Central memory CD8-positive, alpha-beta T cell (primary cell): Measurements from ENCODE around the gene ASB8.
"Not testable (repeated sequence)": the region's sequence is repeated elsewhere in the genome, so short reads cannot be mapped to it uniquely, and the experiment has no call there.

ENCODE experiments used
- ATAC-seq: fragments of 150-1000 bp; cut with Tn5 transposase; replicated peaks from 2 replicates; pipeline ENCODE4 v1.10.0; 2022; ENCODE audit warnings: mild to moderate bottlenecking, moderate FRiP score, moderate number of reproducible peaks; ENCODE audit not compliant: poor library complexity, severe bottlenecking; ENCODE audit errors: extremely low read depth
- DNase-seq, 2 donors: peaks; one replicate each; pipeline ENCODE4 v3.0.0; 2021; ENCODE audit warnings: low spot score in 2 of 2
- H3K27ac Mint-ChIP-seq: one replicate; pipeline ENCODE4 v1.8.0; 2022; ENCODE audit warnings: low read depth, mild to moderate bottlenecking, moderate library complexity, mixed read lengths
- H3K27me3 Mint-ChIP-seq: one replicate; pipeline ENCODE4 v1.8.0; 2022; ENCODE audit warnings: mixed read lengths
- H3K36me3 Mint-ChIP-seq: one replicate; pipeline ENCODE4 v1.8.0; 2022; ENCODE audit warnings: mild to moderate bottlenecking, moderate library complexity, mixed read lengths; ENCODE audit not compliant: insufficient read depth
- H3K4me1 Mint-ChIP-seq: one replicate; pipeline ENCODE4 v1.8.0; 2022; ENCODE audit warnings: mixed read lengths
- H3K4me3 Mint-ChIP-seq: one replicate; pipeline ENCODE4 v1.8.0; 2022; ENCODE audit warnings: mild to moderate bottlenecking, moderate library complexity, mixed read lengths
- H3K9me3 Mint-ChIP-seq: one replicate; pipeline ENCODE4 v1.8.0; 2022; ENCODE audit warnings: mixed read lengths

The ASB8 gene

DNA sequence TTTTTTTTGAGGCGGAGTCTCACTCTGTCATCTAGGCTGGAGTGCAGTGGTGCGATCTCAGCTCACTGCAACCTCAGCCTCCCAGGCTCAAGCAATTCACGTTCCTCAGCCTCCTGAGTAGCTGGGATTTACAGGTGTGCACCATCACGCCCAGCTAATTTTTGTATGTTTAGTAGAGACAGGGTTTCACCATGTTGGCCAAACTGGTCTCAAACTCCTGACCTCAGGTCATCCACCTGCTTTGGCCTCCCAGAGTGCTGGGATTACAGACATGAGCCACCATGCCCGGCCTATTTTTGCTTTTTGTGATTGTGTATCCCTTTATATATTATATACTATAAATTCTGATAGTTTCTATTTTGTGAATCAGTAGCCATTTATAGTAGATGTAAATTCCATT is 1.5 kb downstream of the ASB8 start:
- peaks cover 33% of the 10 kb centered on the region for H3K36me3 Mint-ChIP-seq
- H3K4me1 Mint-ChIP-seq = peaks cover 32% of the 10 kb centered on the region
- peak overlapping the region; percentile 95 for H3K4me3 Mint-ChIP-seq
- DNase-seq, H3K9me3 Mint-ChIP-seq, ATAC-seq, H3K27me3 Mint-ChIP-seq: not testable (repeated sequence)
- peak overlapping the region; percentile 97 for H3K27ac Mint-ChIP-seq

DNA sequence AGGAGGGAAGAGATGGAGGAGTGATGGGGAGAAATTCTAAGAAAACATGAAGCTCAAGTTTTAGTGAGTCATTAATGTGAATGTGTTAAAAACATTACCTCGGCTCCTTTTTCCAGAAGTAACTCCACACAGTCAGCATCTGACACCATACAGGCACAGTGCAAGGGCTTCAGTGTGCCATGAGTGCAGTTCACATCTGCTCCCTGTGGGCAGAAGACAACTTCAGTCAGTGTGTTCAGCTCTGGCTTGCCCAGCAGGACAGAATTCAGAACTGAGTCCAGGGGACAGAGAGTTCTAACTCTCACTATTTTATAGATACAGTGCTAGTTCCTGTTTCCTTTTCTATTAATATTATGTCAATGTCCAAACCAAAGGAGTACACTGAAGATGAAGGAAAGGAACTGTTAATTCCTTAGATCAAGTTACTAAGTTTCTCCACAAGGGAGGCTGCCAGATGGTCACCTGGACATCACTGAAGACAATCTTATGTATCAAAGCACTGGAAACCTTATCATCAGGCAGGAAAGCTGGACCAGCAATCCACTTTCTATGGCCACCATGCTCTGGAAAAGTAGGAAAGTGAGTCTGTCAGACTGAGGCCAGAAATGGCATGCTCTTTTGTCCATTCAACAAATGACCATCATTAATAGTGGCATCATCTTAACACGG is 6.1 kb downstream of the ASB8 start:
- Mint-ChIP-seq H3K4me1 (peaks cover 15% of the 10 kb centered on the region), H3K36me3 (peaks cover 56% of the 10 kb centered on the region), H3K4me3 (no peak overlapping the region), H3K27me3 (no peaks in the 10 kb centered on the region), H3K9me3 (no peaks in the 10 kb centered on the region), H3K27ac (no peak overlapping the region)
- DNase-seq = no peak
- no peak for ATAC-seq

DNA sequence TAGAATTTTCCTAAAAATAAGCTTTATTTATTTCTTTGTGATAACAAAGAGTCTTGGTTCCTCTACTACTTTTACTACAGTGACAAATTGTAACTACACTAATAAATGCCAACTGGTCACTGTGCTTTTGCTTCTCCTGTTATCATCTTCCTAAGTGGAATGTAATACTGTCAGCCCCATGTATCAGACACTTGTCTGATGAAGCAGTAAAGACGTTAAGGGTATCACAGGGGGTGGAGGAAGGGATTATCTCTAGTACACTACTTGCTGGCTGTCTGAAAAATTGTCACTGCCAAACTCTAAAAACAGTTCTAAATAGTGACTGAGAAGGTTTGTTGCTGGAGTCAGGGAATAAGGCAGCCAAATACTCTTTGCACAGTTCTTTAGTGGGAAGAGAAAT is 11.3 kb downstream of the ASB8 start:
- peak overlapping the region; percentile 9 for H3K27ac Mint-ChIP-seq
- no peaks in the 10 kb centered on the region for H3K4me1 Mint-ChIP-seq

DNA sequence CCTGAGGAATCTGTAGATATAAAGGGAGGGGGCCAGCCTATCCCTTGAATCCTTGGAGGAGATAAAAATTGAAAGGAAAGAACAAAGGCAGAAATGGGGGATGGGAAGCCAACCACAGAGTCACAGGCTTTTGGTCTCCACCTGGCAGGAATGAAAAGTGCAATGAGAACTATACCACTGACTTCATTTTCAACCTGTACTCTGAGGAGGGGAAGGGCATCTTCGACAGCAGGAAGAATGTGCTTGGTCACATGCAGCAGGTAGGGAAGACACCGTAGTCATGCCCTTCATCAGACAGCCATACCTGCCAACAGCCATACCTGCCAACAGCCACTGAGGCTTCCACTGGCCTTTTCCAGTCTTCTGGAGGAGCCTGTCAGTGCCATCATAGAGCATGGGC is 13.4 kb downstream of the ASB8 start:
- Mint-ChIP-seq H3K27ac (no peak overlapping the region), H3K9me3 (no peaks in the 10 kb centered on the region), H3K36me3 (peaks cover 28% of the 10 kb centered on the region), H3K4me1 (no peaks in the 10 kb centered on the region), H3K27me3 (no peaks in the 10 kb centered on the region), H3K4me3 (no peak overlapping the region)
- no peak for DNase-seq
- no peak for ATAC-seq

More for the DNA sequence above, 11.3 kb downstream of the ASB8 start:
- Mint-ChIP-seq H3K36me3 (peaks cover 46% of the 10 kb centered on the region), H3K9me3 (no peaks in the 10 kb centered on the region), H3K4me3 (no peak overlapping the region), H3K27me3 (no peaks in the 10 kb centered on the region)
- DNase-seq = no peak
- no peak for ATAC-seq

DNA sequence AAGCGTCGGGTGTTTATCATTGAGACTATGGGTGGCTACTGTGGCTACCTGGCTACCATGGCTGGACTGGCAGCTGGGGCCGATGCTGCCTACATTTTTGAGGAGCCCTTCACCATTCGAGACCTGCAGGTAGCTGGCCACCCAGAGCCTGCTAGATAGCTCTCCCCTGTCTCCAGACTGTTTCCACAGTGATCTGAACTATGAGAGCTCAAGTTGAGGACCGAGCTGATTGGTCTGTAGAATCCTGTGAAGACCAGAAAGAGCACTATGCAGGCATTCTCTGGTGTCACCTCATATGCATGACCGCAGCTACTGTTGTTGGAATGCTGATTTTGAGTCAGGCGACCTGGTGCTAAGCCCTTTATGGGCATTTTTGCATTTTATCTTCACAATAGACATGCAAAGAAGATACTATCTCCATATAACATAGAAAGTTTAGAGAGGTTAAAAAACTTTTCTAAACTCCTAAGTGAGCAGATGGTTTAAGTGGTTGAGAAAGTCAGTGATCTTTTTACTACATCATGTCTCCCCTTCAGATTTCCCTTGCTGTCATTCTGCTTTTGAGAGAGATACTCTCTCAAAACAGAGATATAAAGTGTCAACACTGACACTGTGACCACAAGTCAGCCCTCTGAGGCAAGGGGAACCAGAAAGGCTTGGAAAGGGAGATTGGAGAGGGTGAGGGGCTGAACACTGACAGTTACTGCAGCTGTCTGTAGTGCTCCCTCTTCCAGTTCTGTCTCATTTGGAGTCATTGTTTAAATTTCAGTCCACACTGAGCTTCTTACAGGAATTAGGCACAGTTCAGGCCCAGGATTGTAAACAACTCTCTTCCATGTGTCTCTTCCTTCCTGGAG is 14.3 kb downstream of the ASB8 start:
- no peaks in the 10 kb centered on the region for H3K27me3 Mint-ChIP-seq
- peaks cover 22% of the 10 kb centered on the region for H3K36me3 Mint-ChIP-seq
- H3K27ac Mint-ChIP-seq = no peak overlapping the region
- H3K4me1 Mint-ChIP-seq = no peaks in the 10 kb centered on the region
- no peak for DNase-seq
- no peak overlapping the region for H3K4me3 Mint-ChIP-seq
- ATAC-seq = no peak
- H3K9me3 Mint-ChIP-seq = no peaks in the 10 kb centered on the region

DNA sequence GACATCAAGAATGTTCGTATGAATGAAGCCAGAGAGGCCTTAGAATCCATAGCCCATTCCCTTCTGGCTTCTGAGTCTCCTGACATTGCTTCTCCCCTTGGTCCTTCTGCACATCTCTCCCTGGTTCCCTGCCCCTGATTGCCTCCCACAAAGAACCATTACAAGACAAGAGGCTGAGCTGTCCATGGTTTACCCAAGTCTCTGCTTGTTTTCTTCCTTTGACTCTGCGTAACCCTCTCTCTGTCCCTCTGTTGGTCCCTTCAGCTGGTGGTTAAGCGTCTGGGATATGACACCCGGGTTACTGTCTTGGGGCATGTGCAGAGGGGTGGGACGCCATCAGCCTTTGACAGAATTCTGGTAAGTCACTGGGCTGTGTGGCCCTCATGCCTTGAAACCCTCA is 22.3 kb downstream of the ASB8 start:
- no peak for ATAC-seq
- no peaks in the 10 kb centered on the region for H3K4me1 Mint-ChIP-seq
- H3K36me3 Mint-ChIP-seq = peaks cover 5% of the 10 kb centered on the region
- no peak overlapping the region for H3K4me3 Mint-ChIP-seq
- no peak for DNase-seq
- no peaks in the 10 kb centered on the region for H3K27me3 Mint-ChIP-seq
- H3K9me3 Mint-ChIP-seq = no peaks in the 10 kb centered on the region
- H3K27ac Mint-ChIP-seq = no peak overlapping the region

DNA sequence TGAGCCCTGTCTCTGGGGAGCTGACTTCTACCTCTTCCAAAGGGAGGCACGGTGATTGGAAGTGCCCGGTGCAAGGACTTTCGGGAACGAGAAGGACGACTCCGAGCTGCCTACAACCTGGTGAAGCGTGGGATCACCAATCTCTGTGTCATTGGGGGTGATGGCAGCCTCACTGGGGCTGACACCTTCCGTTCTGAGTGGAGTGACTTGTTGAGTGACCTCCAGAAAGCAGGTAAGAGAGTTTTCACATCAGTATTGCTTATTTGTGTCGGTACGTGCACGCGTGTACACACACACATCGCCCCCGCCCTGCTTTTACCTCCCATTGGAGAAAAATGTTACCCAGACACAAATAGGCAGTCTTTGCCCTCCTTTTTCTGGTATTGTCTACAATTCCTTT is 24.5 kb downstream of the ASB8 start:
- no peaks in the 10 kb centered on the region for H3K9me3 Mint-ChIP-seq
- H3K36me3 Mint-ChIP-seq = peaks cover 5% of the 10 kb centered on the region
- DNase-seq = no peak
- H3K4me3 Mint-ChIP-seq = no peak overlapping the region
- no peaks in the 10 kb centered on the region for H3K27me3 Mint-ChIP-seq
- H3K4me1 Mint-ChIP-seq = no peaks in the 10 kb centered on the region
- no peak overlapping the region for H3K27ac Mint-ChIP-seq
- ATAC-seq = no peak

DNA sequence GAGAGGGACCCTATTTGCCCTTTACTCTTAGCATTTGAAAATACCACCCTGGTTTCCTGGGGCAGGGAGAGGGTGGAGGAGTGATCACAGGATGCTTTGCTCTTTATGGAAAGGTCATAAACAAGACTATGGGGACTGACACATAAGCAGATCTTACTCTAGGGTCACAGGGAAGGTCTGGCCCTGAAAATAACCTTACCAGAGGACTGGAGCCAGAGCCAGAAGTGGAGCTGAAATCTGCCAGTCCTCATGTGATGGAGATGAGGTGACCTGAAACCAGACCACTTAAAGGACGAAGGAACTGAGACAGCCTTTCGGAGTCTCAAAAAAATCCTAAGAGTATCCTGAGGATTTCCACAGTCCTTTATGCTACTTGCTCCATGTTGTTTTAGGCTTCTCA is 25.8 kb downstream of the ASB8 start:
- H3K9me3 Mint-ChIP-seq = no peaks in the 10 kb centered on the region
- no peaks in the 10 kb centered on the region for H3K4me1 Mint-ChIP-seq
- ATAC-seq (no peak), DNase-seq (no peak)
- no peaks in the 10 kb centered on the region for H3K27me3 Mint-ChIP-seq
- H3K27ac Mint-ChIP-seq = no peak overlapping the region
- no peak overlapping the region for H3K4me3 Mint-ChIP-seq
- H3K36me3 Mint-ChIP-seq = peaks cover 7% of the 10 kb centered on the region

DNA sequence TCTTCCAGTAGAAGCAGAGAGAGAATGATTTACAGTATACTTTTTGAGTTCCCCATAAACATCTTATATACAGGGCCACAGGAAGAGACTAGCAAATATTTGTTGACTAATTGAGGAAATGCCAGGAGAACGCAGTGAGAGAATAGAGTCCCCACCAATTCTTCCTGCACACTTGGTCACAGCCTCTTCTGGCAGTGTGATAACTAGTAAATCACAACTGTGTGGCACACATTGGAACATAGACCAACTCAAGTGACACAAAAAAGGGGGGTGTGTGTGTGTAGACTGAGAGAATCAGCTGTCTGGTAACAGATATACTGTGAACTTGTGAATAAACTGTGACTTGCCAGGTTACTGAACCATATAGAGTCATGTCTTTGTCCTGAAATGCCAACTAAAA is 27.9 kb downstream of the ASB8 start:
- ATAC-seq = no peak
- peaks cover 4% of the 10 kb centered on the region for H3K36me3 Mint-ChIP-seq
- H3K27me3 Mint-ChIP-seq = no peaks in the 10 kb centered on the region
- H3K9me3 Mint-ChIP-seq = no peaks in the 10 kb centered on the region
- DNase-seq = no peak
- H3K27ac Mint-ChIP-seq = no peak overlapping the region
- H3K4me1 Mint-ChIP-seq = no peaks in the 10 kb centered on the region
- no peak overlapping the region for H3K4me3 Mint-ChIP-seq

DNA sequence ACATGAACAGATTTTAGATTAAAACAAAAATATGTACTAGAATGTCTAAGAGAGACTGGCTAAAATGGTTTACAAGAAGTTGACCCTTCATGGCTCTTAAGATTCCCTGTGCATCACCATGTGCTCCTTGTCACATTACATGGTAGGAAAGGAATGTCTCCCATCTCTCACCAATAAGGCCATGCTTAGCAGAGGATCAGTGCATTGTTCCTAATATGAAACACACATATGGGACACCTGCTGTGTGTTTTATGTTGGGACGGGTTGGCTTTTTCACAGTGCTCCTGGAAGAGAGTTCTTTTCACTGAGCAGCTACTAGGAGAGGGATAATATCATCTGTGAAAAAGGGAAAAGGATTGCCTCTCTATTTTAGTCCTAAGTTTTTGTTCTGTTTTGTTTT is 28.5 kb downstream of the ASB8 start:
- H3K36me3 Mint-ChIP-seq = peaks cover 3% of the 10 kb centered on the region
- DNase-seq (no peak), ATAC-seq (no peak)
- no peaks in the 10 kb centered on the region for H3K27me3 Mint-ChIP-seq
- no peak overlapping the region for H3K4me3 Mint-ChIP-seq
- H3K27ac Mint-ChIP-seq = no peak overlapping the region
- no peaks in the 10 kb centered on the region for H3K4me1 Mint-ChIP-seq
- H3K9me3 Mint-ChIP-seq = no peaks in the 10 kb centered on the region

DNA sequence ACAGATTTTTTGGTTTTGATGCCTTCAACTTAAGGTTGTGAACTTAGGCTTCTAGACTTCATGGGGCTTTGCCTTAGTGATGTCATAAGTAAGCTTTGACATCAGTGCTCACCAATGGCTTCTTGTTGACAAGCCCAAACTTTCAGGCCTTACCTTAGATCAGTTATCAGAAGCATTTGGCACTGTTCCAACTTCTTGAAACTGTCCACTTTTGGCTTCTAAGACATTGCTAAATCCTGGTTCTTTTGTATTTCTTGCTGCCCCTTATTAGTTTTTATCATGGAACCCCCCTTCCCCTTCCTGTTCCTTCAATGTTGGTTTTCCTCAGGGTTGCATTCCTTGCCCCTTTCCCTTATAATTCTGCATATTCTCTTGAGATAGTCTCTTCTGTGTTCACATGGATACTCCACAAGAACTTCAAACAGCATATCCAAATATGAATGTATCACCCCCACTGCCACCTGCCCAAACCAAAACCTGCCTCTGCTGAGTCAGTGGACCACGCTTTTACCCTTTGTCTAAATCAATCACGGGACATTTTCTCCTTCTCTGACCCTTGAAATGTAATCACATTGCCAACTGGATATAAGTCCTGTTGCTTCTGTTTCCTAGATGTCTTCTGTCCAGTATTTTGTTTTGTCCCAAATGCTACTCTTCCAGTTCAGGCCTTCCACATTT is 30.2 kb downstream of the ASB8 start:
- no peak for DNase-seq
- Mint-ChIP-seq H3K27me3 (no peaks in the 10 kb centered on the region), H3K27ac (no peak overlapping the region), H3K4me1 (no peaks in the 10 kb centered on the region), H3K9me3 (no peaks in the 10 kb centered on the region), H3K4me3 (no peak overlapping the region), H3K36me3 (peaks cover 3% of the 10 kb centered on the region)
- no peak for ATAC-seq

DNA sequence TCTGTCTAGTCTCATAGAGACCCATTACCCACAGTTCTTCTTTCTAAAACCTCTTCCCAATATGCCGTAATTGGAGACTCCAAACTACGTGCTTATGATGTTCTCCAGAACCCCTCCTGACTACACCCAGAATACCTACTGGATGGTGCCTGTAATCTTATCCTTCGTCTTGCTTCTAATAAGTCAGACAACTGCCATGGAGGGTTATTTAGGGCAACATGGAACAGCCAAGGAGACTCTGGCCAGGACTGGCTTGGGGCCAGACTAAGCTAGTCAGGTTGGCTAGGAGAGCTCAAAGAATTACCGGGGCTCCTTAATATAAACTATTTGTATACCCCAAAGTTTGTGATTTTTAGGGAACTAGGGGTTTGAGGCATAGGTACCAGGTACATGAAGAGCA is 31.3 kb downstream of the ASB8 start:
- Mint-ChIP-seq H3K9me3 (no peaks in the 10 kb centered on the region), H3K27me3 (no peaks in the 10 kb centered on the region), H3K36me3 (peaks cover 3% of the 10 kb centered on the region), H3K4me3 (no peak overlapping the region), H3K27ac (no peak overlapping the region), H3K4me1 (no peaks in the 10 kb centered on the region)
- no peak for ATAC-seq
- DNase-seq = no peak

DNA sequence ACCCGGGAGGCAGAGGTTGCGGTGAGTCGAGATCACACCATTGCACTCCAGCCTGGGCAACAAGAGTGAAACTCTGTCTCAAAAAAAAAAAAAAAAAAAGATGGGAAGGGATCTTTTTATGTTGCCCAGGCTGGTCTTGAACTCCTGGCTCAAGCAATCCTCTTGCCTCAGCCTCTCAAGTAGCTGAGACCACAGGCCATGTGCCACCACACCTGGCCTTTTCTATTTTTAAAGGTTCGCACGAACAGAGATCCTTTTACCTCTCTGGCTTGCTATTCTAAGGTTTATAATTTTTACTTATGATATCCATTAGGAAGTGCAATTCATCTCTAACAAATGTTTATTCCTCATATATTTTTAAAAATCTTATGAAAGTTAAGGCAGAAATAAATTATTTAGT is 31.8 kb downstream of the ASB8 start:
- ATAC-seq = not testable (repeated sequence)

More for the DNA sequence above, 31.8 kb downstream of the ASB8 start:
- not testable (repeated sequence) for H3K4me1 Mint-ChIP-seq, H3K9me3 Mint-ChIP-seq, H3K36me3 Mint-ChIP-seq, H3K27me3 Mint-ChIP-seq, H3K4me3 Mint-ChIP-seq, H3K27ac Mint-ChIP-seq, DNase-seq
